ENCODE measurements around the gene TRMT2A.

DNA sequence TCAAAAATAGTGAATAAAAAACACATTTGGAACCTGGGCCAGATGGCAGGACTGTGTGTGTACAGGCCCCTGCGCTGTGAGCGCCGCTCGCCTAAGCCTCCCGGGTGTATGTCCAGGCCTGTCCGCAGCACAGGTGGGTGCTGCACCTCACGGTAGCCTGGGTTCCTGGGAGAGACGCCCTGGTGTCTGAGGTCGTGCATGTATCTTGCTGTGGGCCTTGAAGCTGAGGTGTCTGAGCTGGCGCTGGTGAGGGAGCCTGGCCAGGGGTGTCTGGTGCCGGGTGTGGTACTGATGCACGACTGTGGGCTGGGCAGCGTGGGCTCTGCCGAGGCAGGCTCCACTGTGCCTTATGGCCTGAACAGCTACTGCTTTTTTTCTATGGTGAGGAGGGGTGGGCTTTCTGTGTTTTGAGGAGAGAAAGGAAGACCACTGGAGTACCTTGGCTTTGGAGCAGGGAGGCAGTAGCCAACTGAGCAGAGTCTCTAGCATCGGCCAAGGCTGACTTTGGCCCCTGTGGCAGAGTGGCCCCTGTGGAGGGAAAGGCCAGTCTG is 10.4 kb upstream of the TRMT2A start:
- TF ChIP-seq CTCF (IDR thresholded peaks at IDR 0.05; ENCODE audit: low read depth, low read length), result no peak
- no peak for TF ChIP-seq EZH2phosphoT487 (IDR thresholded peaks at IDR 0.05; ENCODE audit: low read depth)
